ENCODE measurements around the gene SLC7A5.

DNA sequence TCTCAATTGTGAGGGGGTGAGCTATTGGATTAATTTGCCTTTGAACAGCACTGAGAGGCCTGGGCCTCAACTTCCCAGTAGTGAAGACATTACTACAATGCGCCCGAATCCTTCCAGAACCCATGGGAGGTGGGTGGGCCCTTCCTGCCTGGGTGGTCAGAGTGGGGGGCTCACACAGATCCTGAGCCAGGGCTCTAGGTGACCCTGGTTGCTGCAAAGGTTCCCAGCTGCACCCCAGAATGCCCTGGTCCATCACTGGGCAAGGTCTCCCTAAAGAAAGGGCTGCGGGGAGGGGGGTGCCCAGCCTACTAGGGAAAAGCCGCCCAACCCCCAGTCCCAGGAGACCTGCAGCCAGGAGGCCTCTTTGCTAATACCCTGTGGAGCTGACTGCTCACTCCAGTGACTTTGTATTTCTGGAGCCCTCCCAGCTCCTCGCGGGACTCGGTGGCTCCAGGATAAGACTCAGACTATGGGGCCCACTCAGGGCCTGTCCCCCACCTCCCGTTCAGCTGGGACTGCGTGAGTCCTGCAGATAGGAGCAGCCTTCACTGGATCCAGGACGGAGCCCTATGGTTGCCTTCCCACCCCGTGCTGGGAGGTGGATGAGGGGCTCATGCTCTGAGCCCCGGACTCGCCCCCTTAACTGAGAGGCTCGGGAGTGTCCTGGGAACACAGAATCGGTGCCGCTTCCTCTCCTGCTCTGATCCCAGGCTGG is 40.2 kb downstream of the SLC7A5 start:
- TF ChIP-seq, protein P1, sequence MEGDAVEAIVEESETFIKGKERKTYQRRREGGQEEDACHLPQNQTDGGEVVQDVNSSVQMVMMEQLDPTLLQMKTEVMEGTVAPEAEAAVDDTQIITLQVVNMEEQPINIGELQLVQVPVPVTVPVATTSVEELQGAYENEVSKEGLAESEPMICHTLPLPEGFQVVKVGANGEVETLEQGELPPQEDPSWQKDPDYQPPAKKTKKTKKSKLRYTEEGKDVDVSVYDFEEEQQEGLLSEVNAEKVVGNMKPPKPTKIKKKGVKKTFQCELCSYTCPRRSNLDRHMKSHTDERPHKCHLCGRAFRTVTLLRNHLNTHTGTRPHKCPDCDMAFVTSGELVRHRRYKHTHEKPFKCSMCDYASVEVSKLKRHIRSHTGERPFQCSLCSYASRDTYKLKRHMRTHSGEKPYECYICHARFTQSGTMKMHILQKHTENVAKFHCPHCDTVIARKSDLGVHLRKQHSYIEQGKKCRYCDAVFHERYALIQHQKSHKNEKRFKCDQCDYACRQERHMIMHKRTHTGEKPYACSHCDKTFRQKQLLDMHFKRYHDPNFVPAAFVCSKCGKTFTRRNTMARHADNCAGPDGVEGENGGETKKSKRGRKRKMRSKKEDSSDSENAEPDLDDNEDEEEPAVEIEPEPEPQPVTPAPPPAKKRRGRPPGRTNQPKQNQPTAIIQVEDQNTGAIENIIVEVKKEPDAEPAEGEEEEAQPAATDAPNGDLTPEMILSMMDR (IDR thresholded peaks at IDR 0.05): no peak
- TF ChIP-seq POLR2A (IDR thresholded peaks at IDR 0.05): no peak
- TF ChIP-seq POLR2AphosphoS5 (IDR thresholded peaks at IDR 0.05; ENCODE audit: insufficient read depth in 1 of 2, low read depth in 1 of 2): no peak
